GM23338 (cell line): ENCODE data around the gene EXTL1. TPM values are rescaled to one million over a fixed set of nuclear protein-coding genes. Genes with fewer than 3 reads are reported as not detected.

ENCODE experiments used
- ATAC-seq: fragments of 200-7000 bp; cut with Tn5 transposase; 3 replicates; pipeline ENCODE4 v1.9.1; 2020
- DNase-seq: peaks from one replicate; pipeline ENCODE4 v3.0.0-alpha.2; 2015; ENCODE audit warnings: low spot score
- H2AFZ ChIP-seq: fragments of 200-600 bp; sonication (generic); 2 replicates; pipeline ENCODE4 v1.8.0; 2016; ENCODE audit warnings: antibody characterized with exemption, mild to moderate bottlenecking, moderate library complexity
- H3F3A ChIP-seq: fragments of 200-600 bp; sonication (generic); replicated peaks from 2 replicates; pipeline ENCODE4 v1.8.0; 2017; ENCODE audit warnings: antibody characterized with exemption, mixed run types, low read depth
- H3K27ac ChIP-seq: fragments of 200-600 bp; sonication (generic); 2 replicates; pipeline ENCODE4 v1.6.1; 2016; ENCODE audit warnings: low read depth
- H3K27me3 ChIP-seq: fragments of 200-600 bp; sonication (generic); 2 replicates; pipeline ENCODE4 v1.8.0; 2016; ENCODE audit warnings: mild to moderate bottlenecking, mixed run types, moderate library complexity; ENCODE audit not compliant: insufficient read depth
- H3K36me3 ChIP-seq: fragments of 200-600 bp; sonication (generic); 2 replicates; pipeline ENCODE4 v1.8.0; 2016; ENCODE audit warnings: mild to moderate bottlenecking; ENCODE audit not compliant: insufficient read depth
- H3K4me1 ChIP-seq: fragments of 200-600 bp; sonication (generic); 2 replicates; pipeline ENCODE4 v1.8.0; 2016; ENCODE audit warnings: mild to moderate bottlenecking, moderate library complexity; ENCODE audit not compliant: insufficient read depth
- H3K4me2 ChIP-seq: fragments of 200-600 bp; sonication (generic); 2 replicates; pipeline ENCODE4 v1.7.1; 2017; ENCODE audit warnings: mixed run types
- H3K4me3 ChIP-seq: fragments of 200-600 bp; sonication (generic); 2 replicates; pipeline ENCODE4 v1.6.1; 2016; ENCODE audit warnings: mixed run types
- H3K79me2 ChIP-seq: fragments of 200-600 bp; sonication (generic); replicated peaks from 2 replicates; pipeline ENCODE4 v1.8.0; 2017; ENCODE audit warnings: mild to moderate bottlenecking; ENCODE audit not compliant: insufficient read depth
- H3K9me2 ChIP-seq: fragments of 200-600 bp; sonication (generic); 2 replicates; pipeline ENCODE4 v1.8.0; 2017; ENCODE audit not compliant: insufficient read depth
- H4K20me1 ChIP-seq: fragments of 200-600 bp; sonication (generic); replicated peaks from 2 replicates; pipeline ENCODE4 v1.8.0; 2017; ENCODE audit warnings: mild to moderate bottlenecking; ENCODE audit not compliant: insufficient read depth
- H3K27ac Mint-ChIP-seq: 2 replicates; pipeline ENCODE4 v1.8.0; 2020; ENCODE audit warnings: inconsistent platforms, mild to moderate bottlenecking, moderate library complexity, mixed read lengths
- H3K27me3 Mint-ChIP-seq: 3 replicates; pipeline ENCODE4 v1.8.0; 2022; ENCODE audit warnings: low read depth, mild to moderate bottlenecking, moderate library complexity, mixed read lengths, inconsistent platforms; ENCODE audit not compliant: insufficient read depth, poor library complexity
- H3K36me3 Mint-ChIP-seq: 3 replicates; pipeline ENCODE4 v1.8.0; 2021; ENCODE audit warnings: low read depth, mild to moderate bottlenecking, inconsistent platforms, moderate library complexity, mixed read lengths
- H3K4me1 Mint-ChIP-seq: 3 replicates; pipeline ENCODE4 v1.8.0; 2020; ENCODE audit warnings: mild to moderate bottlenecking, inconsistent platforms, mixed read lengths
- H3K4me3 Mint-ChIP-seq: 3 replicates; pipeline ENCODE4 v1.8.0; 2021; ENCODE audit warnings: moderate library complexity, mild to moderate bottlenecking, inconsistent platforms, mixed read lengths
- H3K9me3 Mint-ChIP-seq: 3 replicates; pipeline ENCODE4 v1.8.0; 2020; ENCODE audit warnings: moderate library complexity, mild to moderate bottlenecking, inconsistent platforms, mixed read lengths
- CREB1 ChIP-seq: fragments of 250-450 bp; sonication (Bioruptor Pico); IDR thresholded peaks from 2 replicates; pipeline ENCODE4 v1.5.0; 2020; ENCODE audit warnings: low read depth, mild to moderate bottlenecking, moderate library complexity
- EZH2 ChIP-seq: fragments of 200-600 bp; sonication (generic); IDR thresholded peaks from one replicate; pipeline ENCODE4 v1.8.0; 2017; ENCODE audit warnings: antibody characterized with exemption, mild to moderate bottlenecking, low read depth; ENCODE audit not compliant: unreplicated experiment
- POLR2AphosphoS5 ChIP-seq: IDR thresholded peaks from 2 replicates; pipeline ENCODE4 v1.6.1; 2016; ENCODE audit warnings: antibody characterized with exemption, low read depth
- STAT1 ChIP-seq: IDR thresholded peaks from one replicate; pipeline ENCODE4 v1.6.1; 2016; ENCODE audit warnings: antibody characterized with exemption; ENCODE audit not compliant: unreplicated experiment
- ZNF114 ChIP-seq: fragments of 250-450 bp; sonication (Bioruptor Pico); IDR thresholded peaks from 2 replicates; pipeline ENCODE4 v1.5.0; 2020; ENCODE audit warnings: mild to moderate bottlenecking, moderate library complexity
- polyA plus RNA-seq: library from polyadenylated mRNA; unstranded; fragments of >200 nt; fragmentation: Nextera tagmentation; extraction: Ambion mirVana; gene quantifications from 2 replicates; pipeline ENCODE4 v1.2.1, GENCODE V29; 2016
- total RNA-seq: library from RNA; depleted of rRNA; stranded (reverse); fragments of >200 nt; shearing (Covaris generic); gene quantifications from 2 replicates; pipeline ENCODE4 v1.2.3, GENCODE V29; 2014
- TF ChIP-seq, protein P1 (sequence below): IDR thresholded peaks from one replicate; pipeline ENCODE4 v1.6.1; 2018; ENCODE audit warnings: antibody characterized with exemption; ENCODE audit not compliant: unreplicated experiment
- TF ChIP-seq, protein P2 (sequence below), 2 experiments: fragments of 200-600 bp in 1 of 2; sonication (generic) in 1 of 2; conservative IDR thresholded peaks; 2 replicates each; pipeline versions ENCODE4 v1.5.1 to v1.6.1; 2016 to 2017; ENCODE audit warnings: antibody characterized with exemption in 2 of 2, low read depth in 2 of 2, mild to moderate bottlenecking in 2 of 2, moderate library complexity in 1 of 2
- TF ChIP-seq, protein P3 (sequence below): fragments of 250-450 bp; sonication (Bioruptor Pico); IDR thresholded peaks from 2 replicates; pipeline ENCODE4 v1.5.0; 2020; ENCODE audit warnings: mild to moderate bottlenecking, moderate library complexity
- TF ChIP-seq, protein P4 (sequence below): IDR thresholded peaks from 2 replicates; pipeline ENCODE4 v1.6.1; 2016; ENCODE audit warnings: antibody characterized with exemption

EXTL1 gene
- total and polyA plus RNA-seq, 2 experiments from 2014 or later = 0.37 to 1.2 TPM

DNA sequence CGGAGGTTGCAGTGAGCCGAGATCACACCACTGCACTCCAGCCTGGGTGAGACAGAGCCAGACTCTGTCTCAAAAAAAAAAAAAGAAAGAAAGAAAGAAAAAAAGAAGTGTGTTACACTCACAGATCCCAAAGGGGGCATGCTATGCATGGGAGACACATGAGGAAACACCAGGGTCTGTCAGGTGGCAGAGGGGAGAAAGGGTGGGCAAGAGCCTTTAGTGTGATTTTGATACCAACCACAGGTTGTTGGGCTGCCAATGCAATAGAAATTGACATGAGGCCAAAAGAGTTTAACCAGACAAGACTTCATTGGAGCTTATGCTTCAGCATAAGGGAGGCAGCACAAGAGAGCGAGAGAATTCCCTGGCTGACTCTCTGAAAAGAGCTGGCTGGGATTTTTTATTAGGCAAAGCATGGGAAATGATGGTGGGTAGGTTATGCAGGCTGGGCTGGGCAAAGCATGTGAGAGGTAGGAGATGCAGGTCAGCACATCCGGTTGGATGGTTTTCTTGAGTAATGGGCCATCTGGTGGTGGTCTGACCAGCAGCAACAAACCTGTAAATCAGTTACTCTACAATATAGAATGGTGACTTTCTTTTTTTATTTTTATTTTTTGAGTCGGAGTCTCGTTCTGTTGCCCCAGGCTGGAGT lies 11.7 kb upstream of the EXTL1 start:
- peak overlapping the region; percentile 86; the same call in 1 of the 2 replicates for H2AFZ ChIP-seq
- peaks cover 13% of the 10 kb centered on the region for H3K4me1 ChIP-seq
- no peaks in the 10 kb centered on the region for H3K9me2 ChIP-seq

More for the DNA sequence above, 11.7 kb upstream of the EXTL1 start:
- Mint-ChIP-seq H3K4me3 (no peak overlapping the region), H3K4me1 (peaks cover 18% of the 10 kb centered on the region), H3K27ac (no peak overlapping the region; the same call in 1 of the 2 replicates), H3K27me3 (peaks cover 16% of the 10 kb centered on the region), H3K9me3 (no peaks in the 10 kb centered on the region), H3K36me3 (no peaks in the 10 kb centered on the region)
- Histone ChIP-seq H4K20me1 (no peaks in the 10 kb centered on the region), H3K79me2 (no peaks in the 10 kb centered on the region), H3K27ac (no peak overlapping the region), H3K27me3 (no peaks in the 10 kb centered on the region), H3F3A (0 out of 2 replicates have a peak, but pooled peaks cover 5% of the 10 kb centered on the region), H3K4me3 (no peak overlapping the region), H3K36me3 (no peaks in the 10 kb centered on the region), H3K4me2 (no peak overlapping the region)
- peak; percentile 85 for ATAC-seq
- DNase-seq = peak; percentile 86
- TF ChIP-seq, protein P1, sequence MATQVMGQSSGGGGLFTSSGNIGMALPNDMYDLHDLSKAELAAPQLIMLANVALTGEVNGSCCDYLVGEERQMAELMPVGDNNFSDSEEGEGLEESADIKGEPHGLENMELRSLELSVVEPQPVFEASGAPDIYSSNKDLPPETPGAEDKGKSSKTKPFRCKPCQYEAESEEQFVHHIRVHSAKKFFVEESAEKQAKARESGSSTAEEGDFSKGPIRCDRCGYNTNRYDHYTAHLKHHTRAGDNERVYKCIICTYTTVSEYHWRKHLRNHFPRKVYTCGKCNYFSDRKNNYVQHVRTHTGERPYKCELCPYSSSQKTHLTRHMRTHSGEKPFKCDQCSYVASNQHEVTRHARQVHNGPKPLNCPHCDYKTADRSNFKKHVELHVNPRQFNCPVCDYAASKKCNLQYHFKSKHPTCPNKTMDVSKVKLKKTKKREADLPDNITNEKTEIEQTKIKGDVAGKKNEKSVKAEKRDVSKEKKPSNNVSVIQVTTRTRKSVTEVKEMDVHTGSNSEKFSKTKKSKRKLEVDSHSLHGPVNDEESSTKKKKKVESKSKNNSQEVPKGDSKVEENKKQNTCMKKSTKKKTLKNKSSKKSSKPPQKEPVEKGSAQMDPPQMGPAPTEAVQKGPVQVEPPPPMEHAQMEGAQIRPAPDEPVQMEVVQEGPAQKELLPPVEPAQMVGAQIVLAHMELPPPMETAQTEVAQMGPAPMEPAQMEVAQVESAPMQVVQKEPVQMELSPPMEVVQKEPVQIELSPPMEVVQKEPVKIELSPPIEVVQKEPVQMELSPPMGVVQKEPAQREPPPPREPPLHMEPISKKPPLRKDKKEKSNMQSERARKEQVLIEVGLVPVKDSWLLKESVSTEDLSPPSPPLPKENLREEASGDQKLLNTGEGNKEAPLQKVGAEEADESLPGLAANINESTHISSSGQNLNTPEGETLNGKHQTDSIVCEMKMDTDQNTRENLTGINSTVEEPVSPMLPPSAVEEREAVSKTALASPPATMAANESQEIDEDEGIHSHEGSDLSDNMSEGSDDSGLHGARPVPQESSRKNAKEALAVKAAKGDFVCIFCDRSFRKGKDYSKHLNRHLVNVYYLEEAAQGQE = no peak
- TF ChIP-seq CREB1 (CRISPR knock-in tag) (0 out of 2 replicates have a peak, but pooled peaks have one; percentile 14), POLR2AphosphoS5 (no peak), EZH2 (no peak), STAT1 (no peak), ZNF114 (CRISPR knock-in tag) (no peak)
- TF ChIP-seq, protein P2, sequence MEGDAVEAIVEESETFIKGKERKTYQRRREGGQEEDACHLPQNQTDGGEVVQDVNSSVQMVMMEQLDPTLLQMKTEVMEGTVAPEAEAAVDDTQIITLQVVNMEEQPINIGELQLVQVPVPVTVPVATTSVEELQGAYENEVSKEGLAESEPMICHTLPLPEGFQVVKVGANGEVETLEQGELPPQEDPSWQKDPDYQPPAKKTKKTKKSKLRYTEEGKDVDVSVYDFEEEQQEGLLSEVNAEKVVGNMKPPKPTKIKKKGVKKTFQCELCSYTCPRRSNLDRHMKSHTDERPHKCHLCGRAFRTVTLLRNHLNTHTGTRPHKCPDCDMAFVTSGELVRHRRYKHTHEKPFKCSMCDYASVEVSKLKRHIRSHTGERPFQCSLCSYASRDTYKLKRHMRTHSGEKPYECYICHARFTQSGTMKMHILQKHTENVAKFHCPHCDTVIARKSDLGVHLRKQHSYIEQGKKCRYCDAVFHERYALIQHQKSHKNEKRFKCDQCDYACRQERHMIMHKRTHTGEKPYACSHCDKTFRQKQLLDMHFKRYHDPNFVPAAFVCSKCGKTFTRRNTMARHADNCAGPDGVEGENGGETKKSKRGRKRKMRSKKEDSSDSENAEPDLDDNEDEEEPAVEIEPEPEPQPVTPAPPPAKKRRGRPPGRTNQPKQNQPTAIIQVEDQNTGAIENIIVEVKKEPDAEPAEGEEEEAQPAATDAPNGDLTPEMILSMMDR (conservative IDR thresholded peaks at IDR 0.05; ENCODE audit: low read depth in 2 of 2) = peak; percentile 53 to 69
- TF ChIP-seq, protein P3, sequence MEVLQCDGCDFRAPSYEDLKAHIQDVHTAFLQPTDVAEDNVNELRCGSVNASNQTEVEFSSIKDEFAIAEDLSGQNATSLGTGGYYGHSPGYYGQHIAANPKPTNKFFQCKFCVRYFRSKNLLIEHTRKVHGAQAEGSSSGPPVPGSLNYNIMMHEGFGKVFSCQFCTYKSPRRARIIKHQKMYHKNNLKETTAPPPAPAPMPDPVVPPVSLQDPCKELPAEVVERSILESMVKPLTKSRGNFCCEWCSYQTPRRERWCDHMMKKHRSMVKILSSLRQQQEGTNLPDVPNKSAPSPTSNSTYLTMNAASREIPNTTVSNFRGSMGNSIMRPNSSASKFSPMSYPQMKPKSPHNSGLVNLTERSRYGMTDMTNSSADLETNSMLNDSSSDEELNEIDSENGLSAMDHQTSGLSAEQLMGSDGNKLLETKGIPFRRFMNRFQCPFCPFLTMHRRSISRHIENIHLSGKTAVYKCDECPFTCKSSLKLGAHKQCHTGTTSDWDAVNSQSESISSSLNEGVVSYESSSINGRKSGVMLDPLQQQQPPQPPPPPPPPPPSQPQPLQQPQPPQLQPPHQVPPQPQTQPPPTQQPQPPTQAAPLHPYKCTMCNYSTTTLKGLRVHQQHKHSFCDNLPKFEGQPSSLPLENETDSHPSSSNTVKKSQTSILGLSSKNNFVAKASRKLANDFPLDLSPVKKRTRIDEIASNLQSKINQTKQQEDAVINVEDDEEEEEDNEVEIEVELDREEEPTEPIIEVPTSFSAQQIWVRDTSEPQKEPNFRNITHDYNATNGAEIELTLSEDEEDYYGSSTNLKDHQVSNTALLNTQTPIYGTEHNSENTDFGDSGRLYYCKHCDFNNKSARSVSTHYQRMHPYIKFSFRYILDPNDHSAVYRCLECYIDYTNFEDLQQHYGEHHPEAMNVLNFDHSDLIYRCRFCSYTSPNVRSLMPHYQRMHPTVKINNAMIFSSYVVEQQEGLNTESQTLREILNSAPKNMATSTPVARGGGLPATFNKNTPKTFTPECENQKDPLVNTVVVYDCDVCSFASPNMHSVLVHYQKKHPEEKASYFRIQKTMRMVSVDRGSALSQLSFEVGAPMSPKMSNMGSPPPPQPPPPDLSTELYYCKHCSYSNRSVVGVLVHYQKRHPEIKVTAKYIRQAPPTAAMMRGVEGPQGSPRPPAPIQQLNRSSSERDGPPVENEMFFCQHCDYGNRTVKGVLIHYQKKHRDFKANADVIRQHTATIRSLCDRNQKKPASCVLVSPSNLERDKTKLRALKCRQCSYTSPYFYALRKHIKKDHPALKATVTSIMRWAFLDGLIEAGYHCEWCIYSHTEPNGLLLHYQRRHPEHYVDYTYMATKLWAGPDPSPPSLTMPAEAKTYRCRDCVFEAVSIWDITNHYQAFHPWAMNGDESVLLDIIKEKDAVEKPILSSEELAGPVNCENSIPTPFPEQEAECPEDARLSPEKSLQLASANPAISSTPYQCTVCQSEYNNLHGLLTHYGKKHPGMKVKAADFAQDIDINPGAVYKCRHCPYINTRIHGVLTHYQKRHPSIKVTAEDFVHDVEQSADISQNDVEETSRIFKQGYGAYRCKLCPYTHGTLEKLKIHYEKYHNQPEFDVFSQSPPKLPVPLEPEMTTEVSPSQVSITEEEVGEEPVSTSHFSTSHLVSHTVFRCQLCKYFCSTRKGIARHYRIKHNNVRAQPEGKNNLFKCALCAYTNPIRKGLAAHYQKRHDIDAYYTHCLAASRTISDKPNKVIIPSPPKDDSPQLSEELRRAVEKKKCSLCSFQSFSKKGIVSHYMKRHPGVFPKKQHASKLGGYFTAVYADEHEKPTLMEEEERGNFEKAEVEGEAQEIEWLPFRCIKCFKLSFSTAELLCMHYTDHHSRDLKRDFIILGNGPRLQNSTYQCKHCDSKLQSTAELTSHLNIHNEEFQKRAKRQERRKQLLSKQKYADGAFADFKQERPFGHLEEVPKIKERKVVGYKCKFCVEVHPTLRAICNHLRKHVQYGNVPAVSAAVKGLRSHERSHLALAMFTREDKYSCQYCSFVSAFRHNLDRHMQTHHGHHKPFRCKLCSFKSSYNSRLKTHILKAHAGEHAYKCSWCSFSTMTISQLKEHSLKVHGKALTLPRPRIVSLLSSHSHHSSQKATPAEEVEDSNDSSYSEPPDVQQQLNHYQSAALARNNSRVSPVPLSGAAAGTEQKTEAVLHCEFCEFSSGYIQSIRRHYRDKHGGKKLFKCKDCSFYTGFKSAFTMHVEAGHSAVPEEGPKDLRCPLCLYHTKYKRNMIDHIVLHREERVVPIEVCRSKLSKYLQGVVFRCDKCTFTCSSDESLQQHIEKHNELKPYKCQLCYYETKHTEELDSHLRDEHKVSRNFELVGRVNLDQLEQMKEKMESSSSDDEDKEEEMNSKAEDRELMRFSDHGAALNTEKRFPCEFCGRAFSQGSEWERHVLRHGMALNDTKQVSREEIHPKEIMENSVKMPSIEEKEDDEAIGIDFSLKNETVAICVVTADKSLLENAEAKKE (CRISPR knock-in tag) = no peak; the same call in 1 of the 2 replicates
- TF ChIP-seq, protein P4, sequence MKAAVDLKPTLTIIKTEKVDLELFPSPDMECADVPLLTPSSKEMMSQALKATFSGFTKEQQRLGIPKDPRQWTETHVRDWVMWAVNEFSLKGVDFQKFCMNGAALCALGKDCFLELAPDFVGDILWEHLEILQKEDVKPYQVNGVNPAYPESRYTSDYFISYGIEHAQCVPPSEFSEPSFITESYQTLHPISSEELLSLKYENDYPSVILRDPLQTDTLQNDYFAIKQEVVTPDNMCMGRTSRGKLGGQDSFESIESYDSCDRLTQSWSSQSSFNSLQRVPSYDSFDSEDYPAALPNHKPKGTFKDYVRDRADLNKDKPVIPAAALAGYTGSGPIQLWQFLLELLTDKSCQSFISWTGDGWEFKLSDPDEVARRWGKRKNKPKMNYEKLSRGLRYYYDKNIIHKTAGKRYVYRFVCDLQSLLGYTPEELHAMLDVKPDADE = no peak
